NCI-H1417 treated with DMSO at 0.1 percent for 48 hours (cell line): ENCODE measurements around the gene TCEAL5.
"Not testable (repeated sequence)": the region's sequence is repeated elsewhere in the genome, so short reads cannot be mapped to it uniquely, and the experiment has no call there.

Source experiments
- DNase-seq: peaks from one replicate; lab custom pipeline; 2025; lab: John Stamatoyannopoulos, UW

The TCEAL5 gene

DNA sequence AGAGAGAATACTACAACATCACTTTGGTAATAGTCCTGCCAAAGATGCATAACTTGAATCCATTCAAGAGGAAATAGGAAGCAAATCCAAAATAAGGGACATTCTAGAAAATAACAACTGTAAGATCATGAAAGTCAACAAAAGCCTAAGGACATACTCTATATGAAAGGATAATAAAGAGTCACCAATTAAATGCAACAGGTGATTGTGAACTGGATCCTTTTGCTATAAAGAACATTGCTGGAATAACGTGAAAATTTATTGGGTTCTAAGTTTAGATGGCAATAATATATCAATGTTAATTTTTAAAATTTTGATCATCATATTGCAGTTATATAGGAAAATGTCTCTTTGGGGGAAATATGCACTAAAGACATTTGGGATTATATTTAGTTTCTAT is 41.7 kb downstream of the TCEAL5 start:
- no peak for DNase-seq

DNA sequence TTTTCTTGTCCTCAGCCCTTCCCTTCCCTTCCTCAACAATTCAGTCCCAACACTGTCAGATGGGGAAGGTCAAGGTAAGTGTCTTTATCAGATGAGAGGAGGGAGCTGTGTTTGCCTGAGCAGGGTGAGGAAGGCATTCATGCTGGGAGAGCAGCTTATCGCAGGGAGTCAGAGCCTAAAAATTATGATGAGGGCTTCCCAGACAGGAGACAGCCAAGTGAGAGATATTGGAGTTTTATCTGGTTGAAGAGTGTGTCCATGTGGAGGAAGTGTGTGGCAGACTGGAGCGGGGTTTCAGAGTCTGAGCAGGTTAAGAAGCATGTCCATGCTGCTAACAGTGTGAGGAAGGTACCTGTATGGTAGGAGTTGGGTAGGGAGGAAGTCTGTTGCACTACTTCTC is 43.3 kb downstream of the TCEAL5 start:
- DNase-seq = no peak

DNA sequence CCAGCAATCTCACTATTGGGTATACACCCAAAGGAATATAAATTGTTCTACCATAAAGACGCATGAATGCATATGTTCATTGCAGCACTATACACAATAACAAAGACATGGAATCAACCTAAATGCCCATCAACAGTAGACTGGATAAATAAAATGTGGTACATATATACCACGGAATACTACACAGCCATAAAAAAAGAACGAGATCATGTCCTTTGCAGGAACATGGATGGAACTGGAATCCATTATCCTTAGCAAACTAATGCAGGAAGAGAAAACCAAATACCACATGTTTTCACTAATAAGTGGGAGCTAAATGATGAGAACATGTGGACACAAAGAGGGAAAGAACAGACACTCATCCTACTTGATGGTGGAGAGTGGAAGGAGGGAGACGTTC is 50.6 kb downstream of the TCEAL5 start:
- DNase-seq = not testable (repeated sequence)
